Psoas muscle (tissue), 8 donors: Measurements from ENCODE around the gene ADAMTS18. TPM values are rescaled to one million over a fixed set of nuclear protein-coding genes. Genes with fewer than 3 reads are reported as not detected.

Experiments used
- ATAC-seq, 4 donors: fragments of 200-7000 bp; cut with Tn5 transposase; one replicate each; pipeline ENCODE4 v1.9.1; 2020; ENCODE audit warnings: moderate library complexity in 3 of 4, mild to moderate bottlenecking in 2 of 4
- DNase-seq, 2 donors: peaks; one replicate each; pipeline ENCODE4 v3.0.0-alpha.2; 2020
- H3K27ac ChIP-seq: fragments of 200-600 bp; one replicate; pipeline ENCODE4 v1.8.0; 2022
- H3K27me3 ChIP-seq, 3 donors: fragments of 200-600 bp in 1 of 3; one replicate each; pipeline versions ENCODE4 v1.6.1 to v1.8.0; 2013 to 2022; ENCODE audit warnings: low read length in 2 of 3, mild to moderate bottlenecking in 2 of 3, moderate library complexity in 1 of 3; ENCODE audit not compliant: insufficient read depth in 3 of 3
- H3K36me3 ChIP-seq, 2 donors: fragments of 200-600 bp in 1 of 2; one replicate each; pipeline versions ENCODE4 v1.6.1 to v1.8.0; 2013 to 2022; ENCODE audit warnings: low read depth in 1 of 2, mild to moderate bottlenecking in 1 of 2, moderate library complexity in 1 of 2; ENCODE audit not compliant: insufficient read depth in 1 of 2
- H3K4me1 ChIP-seq: fragments of 200-600 bp; one replicate; pipeline ENCODE4 v1.8.0; 2022
- H3K4me3 ChIP-seq: fragments of 200-600 bp; one replicate; pipeline ENCODE4 v1.8.0; 2022; ENCODE audit warnings: mild to moderate bottlenecking
- H3K9me3 ChIP-seq: fragments of 200-600 bp; one replicate; pipeline ENCODE4 v1.8.0; 2022
- WGBS, 3 donors: extraction: QIAGEN DNeasy Blood & Tissue Kit; methylation state at CpG; one replicate each; pipeline versions ENCODE4 v1.1.6 to v1.1.7; 2013; 5-methylcytosine and 5-hydroxymethylcytosine counted together
- intact Hi-C, 2 donors: fragments of 100-400 bp; cut with DNase I; formaldehyde crosslinking; loops; one replicate each; pipeline versions ENCODE4 v1.11.0 to v1.14.2; 2022
- polyA plus RNA-seq, 3 donors: library from polyadenylated mRNA; stranded (reverse); fragments of 200-250 nt; gene quantifications; one replicate each; pipeline ENCODE4 v1.2.3, GENCODE V29; 2013
- total RNA-seq, 4 donors: library from RNA; stranded (reverse); fragmentation: NEBNext Ultra II Directional in 2 of 4; extraction: Animal tissue kit (Norgen Biotek cat#: 25700) in 2 of 4; gene quantifications; one replicate each; pipeline versions ENCODE4 v1.2.1 to v1.2.4, GENCODE V29; 2021 to 2023
- TF ChIP-seq, protein P1 (sequence below): fragments of 200-600 bp; IDR thresholded peaks from one replicate; pipeline ENCODE4 v1.8.0; 2022; ENCODE audit warnings: antibody characterized with exemption
- donor health status: healthy with polysubstance abuse.
- donor health status: DM: no; HTN: no; CAD: no; lungs with moderate emphysema.
- donor health status: Bipolar disorder and iron deficiency.
- donor health status: healthy.
- donor health status: DM: yes; HTN: yes; CAD: no.
- donor health status: DM: no; HTN: no; CAD: no.
- donor health status: DM: no; HTN: no; CAD: no.
- donor health status: DM: yes; HTN: yes; CAD: no.

Gene ADAMTS18
- total and polyA plus RNA-seq, 7 donors = 0.01 to 0.28 (median 0.03) TPM; not detected in 4

- ATAC-seq (no peak), DNase-seq (no peak)
- H3K9me3 ChIP-seq = no peaks in the 10 kb centered on the region
- intact Hi-C loops = no loop called here
- H3K4me1 ChIP-seq = no peaks in the 10 kb centered on the region
- no peak overlapping the region for H3K27ac ChIP-seq
- no peaks in the 10 kb centered on the region for H3K36me3 ChIP-seq
- no peaks in the 10 kb centered on the region for H3K27me3 ChIP-seq
- no peak overlapping the region for H3K4me3 ChIP-seq
- TF ChIP-seq, protein P1, sequence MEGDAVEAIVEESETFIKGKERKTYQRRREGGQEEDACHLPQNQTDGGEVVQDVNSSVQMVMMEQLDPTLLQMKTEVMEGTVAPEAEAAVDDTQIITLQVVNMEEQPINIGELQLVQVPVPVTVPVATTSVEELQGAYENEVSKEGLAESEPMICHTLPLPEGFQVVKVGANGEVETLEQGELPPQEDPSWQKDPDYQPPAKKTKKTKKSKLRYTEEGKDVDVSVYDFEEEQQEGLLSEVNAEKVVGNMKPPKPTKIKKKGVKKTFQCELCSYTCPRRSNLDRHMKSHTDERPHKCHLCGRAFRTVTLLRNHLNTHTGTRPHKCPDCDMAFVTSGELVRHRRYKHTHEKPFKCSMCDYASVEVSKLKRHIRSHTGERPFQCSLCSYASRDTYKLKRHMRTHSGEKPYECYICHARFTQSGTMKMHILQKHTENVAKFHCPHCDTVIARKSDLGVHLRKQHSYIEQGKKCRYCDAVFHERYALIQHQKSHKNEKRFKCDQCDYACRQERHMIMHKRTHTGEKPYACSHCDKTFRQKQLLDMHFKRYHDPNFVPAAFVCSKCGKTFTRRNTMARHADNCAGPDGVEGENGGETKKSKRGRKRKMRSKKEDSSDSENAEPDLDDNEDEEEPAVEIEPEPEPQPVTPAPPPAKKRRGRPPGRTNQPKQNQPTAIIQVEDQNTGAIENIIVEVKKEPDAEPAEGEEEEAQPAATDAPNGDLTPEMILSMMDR = no peak
Observed at GRCh38 chr16:77408607-77409006, 26.2 kb downstream of the ADAMTS18 start.

DNA sequence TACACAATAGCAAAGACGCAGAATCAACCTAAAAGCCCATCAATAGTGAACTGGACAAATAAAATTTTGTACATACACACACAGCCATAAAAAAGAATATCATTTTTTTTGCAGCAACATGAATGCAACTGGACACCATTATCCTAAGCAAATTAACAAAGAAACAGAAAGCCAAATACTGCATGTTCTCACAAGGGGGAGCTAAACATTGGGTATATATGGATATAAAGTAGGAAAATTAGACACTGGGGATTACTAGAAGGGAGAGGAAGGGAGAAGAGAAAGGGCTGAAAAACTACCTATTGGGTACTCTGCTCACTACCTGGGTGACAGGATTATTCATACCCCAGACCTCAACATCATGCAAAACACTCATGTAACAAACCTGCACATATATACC is 28.2 kb downstream of the ADAMTS18 start:
- 93 to 97% (median 96%) methylated on average over 1 of the region's 1 CpG for whole genome bisulfite sequencing, 3 donors
- TF ChIP-seq, protein P1 = no peak
- no peak overlapping the region for H3K4me3 ChIP-seq
- no peaks in the 10 kb centered on the region for H3K9me3 ChIP-seq
- no peaks in the 10 kb centered on the region for H3K27me3 ChIP-seq
- no peaks in the 10 kb centered on the region for H3K36me3 ChIP-seq
- DNase-seq = no peak
- no peaks in the 10 kb centered on the region for H3K4me1 ChIP-seq
- no peak for ATAC-seq
- no peak overlapping the region for H3K27ac ChIP-seq
- intact Hi-C loops = no loop called here

GRCh38 chr16:77404775-77405174 is 30.1 kb downstream of the ADAMTS18 start:
- TF ChIP-seq, protein P1 = no peak
- H3K4me1 ChIP-seq = no peaks in the 10 kb centered on the region
- no peaks in the 10 kb centered on the region for H3K36me3 ChIP-seq
- ATAC-seq (no peak), DNase-seq (no peak)
- H3K27me3 ChIP-seq = no peaks in the 10 kb centered on the region
- WGBS, 3 donors = 67 to 77% (median 74%) methylated on average over 1 of the region's 1 CpG
- no peak overlapping the region for H3K27ac ChIP-seq
- intact Hi-C loops = no loop called here
- H3K9me3 ChIP-seq = no peaks in the 10 kb centered on the region
- no peak overlapping the region for H3K4me3 ChIP-seq

DNA sequence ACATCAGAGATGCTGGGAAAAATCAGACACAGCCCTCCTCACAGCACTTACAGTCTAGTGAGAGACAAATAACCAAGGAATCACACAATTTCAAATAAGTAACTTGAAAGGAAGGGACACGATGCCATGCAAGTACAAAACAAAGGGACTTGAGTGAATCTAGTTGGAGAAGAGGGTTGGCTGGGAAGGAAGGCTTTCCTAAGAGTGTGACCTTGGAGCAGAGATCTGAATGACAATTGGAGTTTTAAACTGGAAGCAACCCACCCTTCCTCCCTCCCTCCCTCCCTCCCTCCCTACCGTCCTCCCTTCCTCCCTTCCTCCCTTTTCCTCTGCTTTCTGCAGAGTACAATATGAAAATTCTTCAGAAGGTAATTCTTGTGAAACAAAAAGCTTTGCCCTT is 31.1 kb downstream of the ADAMTS18 start:
- intact Hi-C loops = no loop called here
- H3K9me3 ChIP-seq = no peaks in the 10 kb centered on the region
- TF ChIP-seq, protein P1 = no peak
- 36 to 45% (median 42%) methylated on average over 2 of the region's 2 CpGs for WGBS, 3 donors
- no peak for DNase-seq
- H3K27me3 ChIP-seq = peaks cover 0 to 3% (median 0%) of the 10 kb centered on the region in 3 donors
- no peaks in the 10 kb centered on the region for H3K36me3 ChIP-seq
- H3K4me1 ChIP-seq = no peaks in the 10 kb centered on the region
- ATAC-seq = no peak
- H3K27ac ChIP-seq = no peak overlapping the region
- H3K4me3 ChIP-seq = no peak overlapping the region

DNA sequence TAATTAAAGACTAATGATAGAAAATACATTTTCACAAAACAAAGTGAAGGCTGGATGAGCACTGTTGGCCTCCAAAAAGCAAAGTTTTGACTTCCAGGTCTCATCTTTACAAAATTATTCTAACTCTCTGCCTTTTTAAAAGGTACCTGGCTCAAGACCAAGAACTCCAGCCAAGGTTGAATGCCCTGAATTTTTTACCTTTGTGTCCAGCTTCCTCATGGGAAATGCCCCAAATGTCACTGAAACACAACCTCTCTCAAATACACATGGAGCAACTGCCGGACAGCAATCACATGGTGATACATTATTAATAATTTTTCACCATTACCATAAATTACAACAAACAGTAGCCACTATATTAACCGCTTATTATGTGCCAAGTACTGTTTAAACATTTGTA is 32.2 kb downstream of the ADAMTS18 start:
- no peaks in the 10 kb centered on the region for H3K9me3 ChIP-seq
- no peak for ATAC-seq
- no peaks in the 10 kb centered on the region for H3K36me3 ChIP-seq
- intact Hi-C loops = no loop called here
- TF ChIP-seq, protein P1 = no peak
- no peak for DNase-seq
- peaks cover 0 to 3% (median 0%) of the 10 kb centered on the region in 3 donors for H3K27me3 ChIP-seq
- 48 to 62% (median 53%) methylated on average over 2 of the region's 2 CpGs for WGBS, 3 donors
- no peak overlapping the region for H3K27ac ChIP-seq
- no peak overlapping the region for H3K4me3 ChIP-seq
- no peaks in the 10 kb centered on the region for H3K4me1 ChIP-seq
